Naive thymus-derived CD4-positive, alpha-beta T cell (primary cell): ENCODE results near the gene MIS18A. TPM values are rescaled to one million over a fixed set of nuclear protein-coding genes. Genes with fewer than 3 reads are reported as not detected.

Experiments
- ATAC-seq: fragments of 150-1000 bp; cut with Tn5 transposase; 2 replicates; pipeline ENCODE4 v1.10.0; 2021; ENCODE audit warnings: mild to moderate bottlenecking, moderate library complexity
- CTCF ChIA-PET: fragments of 350-600 bp; sonication (Branson Sonifier 250); formaldehyde crosslinking; loops from one replicate; lab custom pipeline; 2021; ENCODE audit warnings: antibody characterized with exemption; lab: Charles Lee
- POLR2A ChIA-PET: fragments of 350-600 bp; sonication (Branson Sonifier 250); formaldehyde crosslinking; loops from one replicate; lab custom pipeline; 2021; ENCODE audit warnings: antibody characterized with exemption, inconsistent platforms; lab: Charles Lee
- DNase-seq, 9 donors: peaks; one replicate each; pipeline versions ENCODE4 v3.0.0 to v3.0.0-alpha.2; 2020 to 2022; ENCODE audit warnings: mixed read lengths in 1 of 9
- H3K27ac ChIP-seq: one replicate; pipeline ENCODE4 v1.7.0; 2013; ENCODE audit warnings: mild to moderate bottlenecking, low read depth, low read length, moderate library complexity
- H3K27me3 ChIP-seq, 2 donors: one replicate each; pipeline ENCODE4 v1.7.0; 2013; ENCODE audit warnings: low read length in 2 of 2, mild to moderate bottlenecking in 2 of 2, moderate library complexity in 2 of 2; ENCODE audit not compliant: control insufficient read depth in 2 of 2, insufficient read depth in 2 of 2
- H3K36me3 ChIP-seq, 3 experiments: 1 replicate in 2 of 3; 2 replicates in 1 of 3; pipeline ENCODE4 v1.7.0; 2013; ENCODE audit warnings: low read length in 3 of 3, mild to moderate bottlenecking in 3 of 3, moderate library complexity in 1 of 3; ENCODE audit not compliant: insufficient read depth in 3 of 3, control insufficient read depth in 2 of 3
- H3K4me1 ChIP-seq, 2 donors: one replicate each; pipeline ENCODE4 v1.7.0; 2013; ENCODE audit warnings: low read length in 2 of 2, mild to moderate bottlenecking in 2 of 2, moderate library complexity in 1 of 2; ENCODE audit not compliant: control insufficient read depth in 2 of 2, insufficient read depth in 2 of 2
- H3K4me3 ChIP-seq: 2 replicates; pipeline ENCODE4 v1.7.0; 2013; ENCODE audit warnings: mild to moderate bottlenecking, low read length
- H3K9me3 ChIP-seq, 3 experiments: 1 replicate in 2 of 3; 2 replicates in 1 of 3; pipeline ENCODE4 v1.7.0; 2013; ENCODE audit warnings: low read length in 3 of 3; ENCODE audit not compliant: control insufficient read depth in 2 of 3
- H3K27ac Mint-ChIP-seq, 9 donors: one replicate each; pipeline ENCODE4 v1.8.0; 2020 to 2022; ENCODE audit warnings: mixed read lengths in 9 of 9, mild to moderate bottlenecking in 8 of 9, moderate library complexity in 5 of 9, inconsistent platforms in 2 of 9
- H3K27me3 Mint-ChIP-seq, 5 donors: one replicate each; pipeline ENCODE4 v1.8.0; 2021 to 2022; ENCODE audit warnings: mixed read lengths in 5 of 5, mild to moderate bottlenecking in 1 of 5
- H3K36me3 Mint-ChIP-seq, 5 donors: one replicate each; pipeline ENCODE4 v1.8.0; 2020 to 2022; ENCODE audit warnings: mixed read lengths in 5 of 5, mild to moderate bottlenecking in 3 of 5, inconsistent platforms in 1 of 5
- H3K4me1 Mint-ChIP-seq, 7 donors: one replicate each; pipeline ENCODE4 v1.8.0; 2020 to 2022; ENCODE audit warnings: mixed read lengths in 7 of 7, mild to moderate bottlenecking in 3 of 7, inconsistent platforms in 1 of 7
- H3K4me3 Mint-ChIP-seq, 10 donors: one replicate each; pipeline ENCODE4 v1.8.0; 2020 to 2022; ENCODE audit warnings: mild to moderate bottlenecking in 10 of 10, mixed read lengths in 10 of 10, moderate library complexity in 6 of 10, inconsistent platforms in 2 of 10
- H3K9me3 Mint-ChIP-seq, 11 donors: one replicate each; pipeline ENCODE4 v1.8.0; 2020 to 2022; ENCODE audit warnings: mixed read lengths in 11 of 11, mild to moderate bottlenecking in 4 of 11, inconsistent platforms in 1 of 11, moderate library complexity in 1 of 11
- intact Hi-C, 2 donors: fragments of 100-400 bp; cut with micrococcal nuclease; formaldehyde crosslinking; loops; one replicate each; pipeline ENCODE4 v1.15.1; 2023
- polyA plus RNA-seq, 2 donors: library from polyadenylated mRNA; unstranded; fragments of 300-500 nt; fragmentation: Illumina TruSeq; gene quantifications; one replicate each; pipeline ENCODE4 v1.2.3, GENCODE V29; 2021
- total RNA-seq, 6 experiments: library from RNA in 5 of 6; stranded (reverse) in 5 of 6; gene quantifications; 1 replicate in 5 of 6; 2 replicates in 1 of 6; pipeline ENCODE4 v1.2.3 and lab custom pipeline; 2021 to 2026

Gene MIS18A
- total and polyA plus RNA-seq, 7 experiments from 2014 or later, result 3.3 to 16.4 (median 9.4) TPM

DNA sequence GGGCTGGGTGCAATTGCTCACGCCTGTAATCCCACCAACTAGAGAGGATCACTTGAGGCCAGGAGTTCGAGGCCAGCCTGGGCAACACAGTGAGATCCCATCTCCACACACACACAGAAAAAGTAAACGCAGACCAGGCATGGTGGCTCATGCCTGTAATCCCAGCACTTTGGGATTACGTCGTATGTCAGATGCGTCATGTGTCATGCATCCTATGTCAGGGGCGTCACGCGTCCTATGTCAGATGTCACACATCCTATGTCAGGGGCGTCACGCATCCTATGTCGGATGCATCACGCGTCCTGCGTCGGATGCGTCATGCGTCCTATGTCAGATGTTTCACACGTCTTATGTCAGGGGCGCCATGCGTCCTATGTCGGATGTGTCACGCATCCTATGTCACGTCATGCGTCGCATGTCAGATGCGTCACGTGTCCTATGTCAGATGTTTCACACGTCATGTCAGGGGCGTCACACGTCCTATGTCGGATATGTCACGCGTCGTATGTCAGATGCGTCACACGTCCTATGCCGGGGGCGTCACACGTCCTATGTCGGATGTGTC is 21.4 kb upstream of the MIS18A start:
- Mint-ChIP-seq H3K27ac (no peak overlapping the region), H3K36me3 (peaks cover 0 to 15% (median 0%) of the 10 kb centered on the region in 5 donors), H3K9me3 (no peaks in the 10 kb centered on the region), H3K4me1 (peaks cover 0 to 4% (median 0%) of the 10 kb centered on the region in 7 donors), H3K27me3 (no peaks in the 10 kb centered on the region), H3K4me3 (no peak overlapping the region)
- Histone ChIP-seq H3K27me3 (no peaks in the 10 kb centered on the region), H3K27ac (no peak overlapping the region), H3K4me1 (no peaks in the 10 kb centered on the region), H3K36me3 (peaks cover 0 to 3% (median 0%) of the 10 kb centered on the region in 3 experiments), H3K9me3 (no peaks in the 10 kb centered on the region), H3K4me3 (no peak overlapping the region)
- ChIA-PET POLR2A (no interaction called here), CTCF (no interaction called here)
- ATAC-seq (no peak), DNase-seq (no peak)
- intact Hi-C loops, result no loop called here

DNA sequence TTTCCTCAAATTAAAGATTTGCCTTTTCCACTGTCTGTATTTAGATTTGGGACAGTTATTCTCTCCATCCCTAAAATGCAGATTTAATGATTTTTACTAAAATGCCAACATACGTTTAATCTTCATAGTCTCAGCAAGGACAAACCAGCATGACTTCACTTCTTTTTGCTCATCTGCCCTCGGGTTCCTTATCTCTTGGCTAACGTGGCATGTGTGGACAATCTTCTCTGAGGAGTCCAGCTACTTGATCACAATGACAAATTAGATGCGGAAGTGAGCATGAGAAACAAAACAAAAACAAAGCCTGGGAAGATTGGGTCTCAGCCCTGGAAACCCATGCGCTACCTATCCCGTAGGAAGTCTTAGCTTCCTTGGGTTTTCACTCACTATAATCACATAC is 20.8 kb upstream of the MIS18A start:
- no peaks in the 10 kb centered on the region for H3K9me3 ChIP-seq
- ChIA-PET CTCF (no interaction called here), POLR2A (no interaction called here)
- peaks cover 0 to 3% (median 0%) of the 10 kb centered on the region in 3 experiments for H3K36me3 ChIP-seq
- Mint-ChIP-seq H3K36me3 (peaks cover 0 to 12% (median 0%) of the 10 kb centered on the region in 5 donors), H3K9me3 (no peaks in the 10 kb centered on the region), H3K4me1 (peaks cover 0 to 4% (median 0%) of the 10 kb centered on the region in 7 donors), H3K27ac (no peak overlapping the region), H3K4me3 (no peak overlapping the region), H3K27me3 (no peaks in the 10 kb centered on the region)
- no peaks in the 10 kb centered on the region for H3K27me3 ChIP-seq
- DNase-seq, result no peak
- ATAC-seq, result no peak
- no peak overlapping the region for H3K4me3 ChIP-seq
- intact Hi-C loops, result no loop called here
- H3K27ac ChIP-seq, result no peak overlapping the region
- no peaks in the 10 kb centered on the region for H3K4me1 ChIP-seq

DNA sequence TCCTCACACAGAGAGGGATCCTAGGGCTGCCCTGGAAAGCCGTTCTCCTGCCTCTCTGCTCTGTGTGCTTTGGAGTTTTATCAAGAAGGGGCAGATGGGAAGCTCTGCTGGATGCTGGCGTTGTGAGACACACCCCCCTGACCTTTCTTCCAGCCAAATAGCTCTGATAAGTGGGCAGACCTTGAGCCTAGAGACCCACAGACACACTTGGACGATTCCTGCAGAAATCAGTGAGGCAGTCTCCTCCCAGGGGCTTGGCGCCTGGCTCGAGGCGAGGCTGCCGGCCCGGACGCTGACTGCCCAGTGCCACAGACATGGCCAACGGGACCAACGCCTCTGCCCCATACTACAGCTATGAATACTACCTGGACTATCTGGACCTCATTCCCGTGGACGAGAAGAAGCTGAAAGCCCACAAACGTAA is 19.8 kb upstream of the MIS18A start, which contains the start of gene MRAP:
Gene MRAP, plus strand, starts transcription at position 198 of the 424 bp plus-strand sequence. Its CDS starts 117 bp downstream, at position 315.
- no peak within 1 kb of the TSS for H3K27ac ChIP-seq
- ATAC-seq (no peak), DNase-seq (no peak)
- H3K4me3 ChIP-seq, result no peak within 1 kb of the TSS
- H3K9me3 Mint-ChIP-seq, result no peaks in the 10 kb centered on the region
- peaks cover 0 to 3% (median 0%) of the 10 kb centered on the region in 3 experiments for H3K36me3 ChIP-seq
- H3K9me3 ChIP-seq, result no peaks in the 10 kb centered on the region
- ChIA-PET POLR2A (no interaction called here), CTCF (no interaction called here)
- intact Hi-C loops, result no loop called here
- H3K4me3 Mint-ChIP-seq, result no peak within 1 kb of the TSS
- H3K4me1 Mint-ChIP-seq, result peaks cover 0 to 4% (median 0%) of the 10 kb centered on the region in 7 donors
- H3K27ac Mint-ChIP-seq, result no peak within 1 kb of the TSS
- peaks cover 0 to 12% (median 0%) of the 10 kb centered on the region in 5 donors for H3K36me3 Mint-ChIP-seq
- H3K27me3 ChIP-seq, result no peaks in the 10 kb centered on the region
- no peaks in the 10 kb centered on the region for H3K4me1 ChIP-seq
- H3K27me3 Mint-ChIP-seq, result no peaks in the 10 kb centered on the region

DNA sequence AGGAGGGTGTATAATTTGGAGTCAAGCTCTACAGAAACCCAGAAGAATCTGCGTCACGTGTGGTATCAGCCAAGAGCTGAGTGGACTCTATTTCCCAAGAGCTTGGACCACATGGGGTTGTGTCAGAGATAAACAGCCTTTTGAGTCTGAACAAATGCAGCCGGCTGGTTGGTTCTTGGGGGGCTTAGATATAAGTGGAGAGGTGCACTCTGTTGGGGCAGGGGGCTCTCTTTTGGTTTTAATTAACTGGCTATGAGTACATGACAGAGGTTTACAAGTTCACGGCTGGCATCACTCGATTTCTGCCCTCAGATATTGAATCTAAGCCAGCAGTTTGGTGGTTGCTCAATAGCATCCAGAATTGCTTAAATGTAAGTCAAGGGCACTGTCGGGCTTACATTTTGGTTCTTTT is 19.3 kb upstream of the MIS18A start:
- intact Hi-C loops, result no loop called here
- H3K27me3 ChIP-seq, result no peaks in the 10 kb centered on the region
- H3K4me1 ChIP-seq, result no peaks in the 10 kb centered on the region
- ATAC-seq (no peak), DNase-seq (no peak)
- POLR2A ChIA-PET, result no interaction called here
- CTCF ChIA-PET, result no interaction called here
- peaks cover 0 to 12% (median 0%) of the 10 kb centered on the region in 5 donors for H3K36me3 Mint-ChIP-seq
- no peaks in the 10 kb centered on the region for H3K27me3 Mint-ChIP-seq
- no peak overlapping the region for H3K27ac Mint-ChIP-seq
- no peaks in the 10 kb centered on the region for H3K9me3 Mint-ChIP-seq
- H3K4me1 Mint-ChIP-seq, result peaks cover 0 to 4% (median 0%) of the 10 kb centered on the region in 7 donors
- no peak overlapping the region for H3K4me3 ChIP-seq
- H3K9me3 ChIP-seq, result no peaks in the 10 kb centered on the region
- no peak overlapping the region for H3K27ac ChIP-seq
- no peak overlapping the region for H3K4me3 Mint-ChIP-seq
- H3K36me3 ChIP-seq, result peaks cover 0 to 3% (median 0%) of the 10 kb centered on the region in 3 experiments

DNA sequence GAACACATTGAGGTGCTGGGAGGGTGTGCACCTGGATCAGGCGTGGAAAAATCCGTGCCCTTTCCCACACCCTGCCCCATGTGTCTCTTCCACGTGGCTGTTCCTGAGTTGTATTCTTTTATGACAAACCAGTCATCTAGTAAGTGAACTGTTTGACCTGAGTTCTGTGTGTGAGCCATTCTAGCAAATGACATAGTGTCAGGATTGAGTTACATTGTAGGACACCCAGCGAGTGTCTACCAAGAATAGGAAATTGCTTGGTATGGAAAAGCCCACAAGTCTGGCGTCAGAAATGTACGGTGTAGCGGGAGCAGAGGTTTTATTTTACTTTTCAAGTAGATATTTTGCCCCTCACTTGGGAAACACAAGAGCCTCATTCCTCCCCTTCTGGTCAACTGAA is 18.6 kb upstream of the MIS18A start:
- POLR2A ChIA-PET, result no interaction called here
- CTCF ChIA-PET, result no interaction called here
- H3K27ac Mint-ChIP-seq, result no peak overlapping the region

DNA sequence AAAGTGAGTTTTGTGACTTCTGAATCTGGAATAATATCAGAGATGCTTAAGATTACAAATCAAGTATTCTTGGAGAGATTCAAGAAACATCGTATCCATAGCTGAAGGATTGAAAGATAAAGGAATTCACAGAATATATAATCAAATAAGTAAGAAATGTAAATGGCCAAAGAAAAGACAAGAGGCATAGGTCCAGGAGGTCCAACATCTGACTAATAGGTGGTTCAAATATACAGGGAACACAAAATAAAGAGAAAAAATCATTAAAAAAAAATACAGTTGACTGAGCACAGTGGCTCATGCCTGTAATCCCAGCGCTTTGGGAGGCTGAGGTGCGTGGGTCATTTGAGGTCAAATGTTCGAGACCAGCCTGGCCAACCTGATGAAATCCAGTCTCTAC is 6.6 kb upstream of the MIS18A start:
- Mint-ChIP-seq H3K27ac (no peak overlapping the region), H3K27me3 (no peaks in the 10 kb centered on the region), H3K36me3 (peaks cover 0 to 4% (median 3%) of the 10 kb centered on the region in 5 donors), H3K9me3 (peaks cover 0 to 2% (median 0%) of the 10 kb centered on the region in 11 donors), H3K4me3 (no peak overlapping the region), H3K4me1 (peaks cover under 1 to 3% (median 2%) of the 10 kb centered on the region in 7 donors)
- no peaks in the 10 kb centered on the region for H3K9me3 ChIP-seq
- no peak overlapping the region for H3K27ac ChIP-seq
- CTCF ChIA-PET, result no interaction called here
- no peak for DNase-seq
- POLR2A ChIA-PET, result interaction anchor here (0.6 kb wide), 1 partner anchor 96 kb away, joined by 5 read pairs; no protein-coding TSS in a partner anchor
- intact Hi-C loops, result no loop called here
- ATAC-seq, result no peak
- no peak overlapping the region for H3K4me3 ChIP-seq
- no peaks in the 10 kb centered on the region for H3K36me3 ChIP-seq
- no peaks in the 10 kb centered on the region for H3K27me3 ChIP-seq
- no peaks in the 10 kb centered on the region for H3K4me1 ChIP-seq

More for the DNA sequence above, 18.6 kb upstream of the MIS18A start:
- DNase-seq, result no peak
- Histone ChIP-seq H3K27ac (no peak overlapping the region), H3K4me3 (no peak overlapping the region), H3K36me3 (peaks cover 0 to 1% (median 0%) of the 10 kb centered on the region in 3 experiments), H3K27me3 (no peaks in the 10 kb centered on the region), H3K9me3 (no peaks in the 10 kb centered on the region), H3K4me1 (no peaks in the 10 kb centered on the region)
- no peak for ATAC-seq
- no peaks in the 10 kb centered on the region for H3K27me3 Mint-ChIP-seq
- intact Hi-C loops, result no loop called here
- peaks cover 0 to 3% (median 0%) of the 10 kb centered on the region in 7 donors for H3K4me1 Mint-ChIP-seq
- no peaks in the 10 kb centered on the region for H3K9me3 Mint-ChIP-seq
- H3K36me3 Mint-ChIP-seq, result peaks cover 0 to 12% (median 0%) of the 10 kb centered on the region in 5 donors
- no peak overlapping the region for H3K4me3 Mint-ChIP-seq

DNA sequence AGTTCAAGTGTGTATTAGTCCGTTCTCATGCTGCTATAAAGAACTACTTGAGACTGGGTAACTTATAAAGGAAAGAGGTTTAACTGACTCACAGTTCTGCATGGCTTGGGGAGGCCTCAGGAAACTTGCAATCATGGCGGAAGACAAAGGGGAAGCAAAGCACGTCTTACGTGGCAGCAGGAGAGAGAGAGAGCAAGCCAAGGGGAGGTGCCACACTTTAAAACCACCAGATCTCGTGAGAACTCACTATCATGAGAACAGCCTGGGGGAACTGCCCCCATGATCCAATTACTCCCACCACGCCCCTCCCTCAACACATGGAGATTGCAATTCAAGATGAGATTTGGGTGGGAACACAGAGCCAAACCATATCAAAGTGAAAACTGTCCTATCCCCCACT is 4.1 kb upstream of the MIS18A start:
- Mint-ChIP-seq H3K4me3 (no peak overlapping the region), H3K9me3 (peaks cover 0 to 7% (median 0%) of the 10 kb centered on the region in 11 donors), H3K27me3 (no peaks in the 10 kb centered on the region), H3K27ac (no peak overlapping the region), H3K36me3 (peaks cover 0 to 4% (median 3%) of the 10 kb centered on the region in 5 donors), H3K4me1 (peaks cover 8 to 25% (median 22%) of the 10 kb centered on the region in 7 donors)
- DNase-seq (no peak), ATAC-seq (no peak)
- no peaks in the 10 kb centered on the region for H3K27me3 ChIP-seq
- CTCF ChIA-PET, result no interaction called here
- peaks cover 11 to 12% of the 10 kb centered on the region in 2 donors for H3K4me1 ChIP-seq
- H3K36me3 ChIP-seq, result peaks cover 0 to 6% (median 0%) of the 10 kb centered on the region in 3 experiments
- H3K9me3 ChIP-seq, result no peaks in the 10 kb centered on the region
- H3K4me3 ChIP-seq, result no peak overlapping the region
- POLR2A ChIA-PET, result no interaction called here
- no peak overlapping the region for H3K27ac ChIP-seq
- intact Hi-C loops, result no loop called here
